ENCODE data around the gene POTED.
"Not testable (repeated sequence)": the region's sequence is repeated elsewhere in the genome, so short reads cannot be mapped to it uniquely, and the experiment has no call there.

DNA sequence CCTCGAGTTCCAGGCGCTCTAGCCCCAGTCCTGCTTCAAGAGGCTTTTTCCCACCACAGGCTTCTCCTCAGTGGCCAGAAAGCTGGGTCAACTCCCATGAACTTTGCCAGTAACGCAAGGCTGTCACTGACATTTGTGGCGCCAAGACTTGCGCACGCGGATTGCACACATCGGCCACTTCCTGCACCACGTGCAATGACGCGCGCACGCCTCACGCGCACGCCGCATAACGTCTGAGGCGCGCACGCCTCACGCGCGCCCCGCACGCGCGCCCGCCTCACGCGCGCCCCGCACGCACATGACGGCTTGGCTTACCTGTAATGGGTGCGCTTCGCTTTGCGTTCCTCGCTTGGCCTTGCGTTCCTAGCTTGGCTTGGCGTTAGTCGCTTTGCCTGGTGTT lies at the start of gene POTED:
- TF ChIP-seq, protein P1, sequence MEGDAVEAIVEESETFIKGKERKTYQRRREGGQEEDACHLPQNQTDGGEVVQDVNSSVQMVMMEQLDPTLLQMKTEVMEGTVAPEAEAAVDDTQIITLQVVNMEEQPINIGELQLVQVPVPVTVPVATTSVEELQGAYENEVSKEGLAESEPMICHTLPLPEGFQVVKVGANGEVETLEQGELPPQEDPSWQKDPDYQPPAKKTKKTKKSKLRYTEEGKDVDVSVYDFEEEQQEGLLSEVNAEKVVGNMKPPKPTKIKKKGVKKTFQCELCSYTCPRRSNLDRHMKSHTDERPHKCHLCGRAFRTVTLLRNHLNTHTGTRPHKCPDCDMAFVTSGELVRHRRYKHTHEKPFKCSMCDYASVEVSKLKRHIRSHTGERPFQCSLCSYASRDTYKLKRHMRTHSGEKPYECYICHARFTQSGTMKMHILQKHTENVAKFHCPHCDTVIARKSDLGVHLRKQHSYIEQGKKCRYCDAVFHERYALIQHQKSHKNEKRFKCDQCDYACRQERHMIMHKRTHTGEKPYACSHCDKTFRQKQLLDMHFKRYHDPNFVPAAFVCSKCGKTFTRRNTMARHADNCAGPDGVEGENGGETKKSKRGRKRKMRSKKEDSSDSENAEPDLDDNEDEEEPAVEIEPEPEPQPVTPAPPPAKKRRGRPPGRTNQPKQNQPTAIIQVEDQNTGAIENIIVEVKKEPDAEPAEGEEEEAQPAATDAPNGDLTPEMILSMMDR (IDR thresholded peaks at IDR 0.05; ENCODE audit: insufficient read depth, low read length, poor library complexity, severe bottlenecking) = not testable (repeated sequence)
- TF ChIP-seq EZH2phosphoT487 (conservative IDR thresholded peaks at IDR 0.05; ENCODE audit: low read length) = not testable (repeated sequence)
